Neural cell (in vitro differentiated cells): ENCODE measurements around the gene ZMYM2. TPM values are rescaled to one million over a fixed set of nuclear protein-coding genes. Genes with fewer than 3 reads are reported as not detected.

Experiments used
- H2AFZ ChIP-seq: fragments of 200-600, 300-800 bp; sonication (generic), shearing (Covaris generic); 2 replicates; pipeline ENCODE4 v1.6.0; 2014; ENCODE audit warnings: low read depth, mild to moderate bottlenecking, antibody characterized with exemption, low read length, moderate library complexity
- H3F3A ChIP-seq: fragments of 200-600 bp; shearing (Covaris generic); 2 replicates; pipeline ENCODE4 v1.6.1; 2016; ENCODE audit warnings: mild to moderate bottlenecking, moderate library complexity, mixed read lengths, antibody characterized with exemption, low read length; ENCODE audit not compliant: insufficient read depth, poor library complexity, severe bottlenecking
- H3K27ac ChIP-seq: fragments of 200-600, 300-800 bp; sonication (generic), shearing (Covaris generic); 2 replicates; pipeline ENCODE4 v1.5.1; 2014; ENCODE audit warnings: mild to moderate bottlenecking, low read length, moderate library complexity
- H3K27me3 ChIP-seq: fragments of 300-800, 200-600 bp; sonication (generic), shearing (Covaris generic); 2 replicates; pipeline ENCODE4 v1.6.0; 2014; ENCODE audit warnings: mild to moderate bottlenecking, low read depth, low read length, moderate library complexity; ENCODE audit not compliant: insufficient read depth
- H3K36me3 ChIP-seq: fragments of 300-800, 200-600 bp; sonication (generic), shearing (Covaris generic); 2 replicates; pipeline ENCODE4 v1.5.1; 2014; ENCODE audit warnings: mild to moderate bottlenecking, antibody characterized with exemption, low read length, moderate library complexity; ENCODE audit not compliant: insufficient read depth
- H3K4me2 ChIP-seq: fragments of 300-800, 200-600 bp; sonication (generic), shearing (Covaris generic); 2 replicates; pipeline ENCODE4 v1.6.0; 2014; ENCODE audit warnings: mild to moderate bottlenecking, low read length
- H3K4me3 ChIP-seq: fragments of 300-800, 200-600 bp; sonication (generic), shearing (Covaris generic); 2 replicates; pipeline ENCODE4 v1.5.1; 2014; ENCODE audit warnings: mild to moderate bottlenecking, low read length, moderate library complexity
- H3K79me2 ChIP-seq: fragments of 200-600 bp; shearing (Covaris generic); replicated peaks from 2 replicates; pipeline ENCODE4 v1.6.0; 2014; ENCODE audit warnings: mild to moderate bottlenecking, low read length, moderate library complexity; ENCODE audit not compliant: insufficient read depth
- H3K9ac ChIP-seq: fragments of 300-800, 200-600 bp; sonication (generic), shearing (Covaris generic); 2 replicates; pipeline ENCODE4 v1.6.1; 2016; ENCODE audit warnings: mild to moderate bottlenecking, low read length, mixed read lengths
- H3K9me2 ChIP-seq: fragments of 200-600 bp; shearing (Covaris generic); 2 replicates; pipeline ENCODE4 v1.6.1; 2016; ENCODE audit warnings: mild to moderate bottlenecking, low read length, mixed read lengths; ENCODE audit not compliant: insufficient read depth
- H3K9me3 ChIP-seq: fragments of 200-600, 300-800 bp; sonication (generic), shearing (Covaris generic); 2 replicates; pipeline ENCODE4 v1.6.1; 2016; ENCODE audit warnings: mild to moderate bottlenecking, mixed run types, low read length, moderate library complexity, mixed read lengths
- H4K20me1 ChIP-seq: fragments of 200-600 bp; shearing (Covaris generic); 2 replicates; pipeline ENCODE4 v1.6.1; 2016; ENCODE audit warnings: mild to moderate bottlenecking, mixed run types; ENCODE audit not compliant: insufficient read depth
- CTCF ChIP-seq: fragments of 450-650 bp; IDR thresholded peaks from 2 replicates; pipeline ENCODE4 v1.5.1; 2014; ENCODE audit warnings: antibody characterized with exemption, mild to moderate bottlenecking, moderate library complexity; ENCODE audit not compliant: poor library complexity, severe bottlenecking
- EP300 ChIP-seq: fragments of 450-650 bp; conservative IDR thresholded peaks from 2 replicates; pipeline ENCODE4 v1.6.1; 2014; ENCODE audit warnings: antibody characterized with exemption, mild to moderate bottlenecking, moderate library complexity; ENCODE audit not compliant: poor library complexity, severe bottlenecking
- EZH2 ChIP-seq: fragments of 200-600, 300-800 bp; shearing (Covaris generic), sonication (generic); IDR thresholded peaks from 2 replicates; pipeline ENCODE4 v1.6.1; 2014; ENCODE audit warnings: antibody characterized with exemption, low read length, borderline replicate concordance, mild to moderate bottlenecking; ENCODE audit not compliant: insufficient read depth, poor library complexity, severe bottlenecking
- MXI1 ChIP-seq: fragments of 450-650 bp; conservative IDR thresholded peaks from 2 replicates; pipeline ENCODE4 v1.6.1; 2014; ENCODE audit warnings: antibody characterized with exemption, mild to moderate bottlenecking; ENCODE audit not compliant: poor library complexity, severe bottlenecking
- POLR2AphosphoS5 ChIP-seq: IDR thresholded peaks from 2 replicates; pipeline ENCODE4 v1.6.1; 2012
- RAD21 ChIP-seq: fragments of 450-650 bp; conservative IDR thresholded peaks from 2 replicates; pipeline ENCODE4 v1.6.1; 2014; ENCODE audit warnings: antibody characterized with exemption, mild to moderate bottlenecking, moderate library complexity
- REST ChIP-seq: IDR thresholded peaks from 2 replicates; pipeline ENCODE4 v1.6.1; 2012; ENCODE audit warnings: borderline replicate concordance
- SMC3 ChIP-seq: fragments of 450-650 bp; conservative IDR thresholded peaks from 2 replicates; pipeline ENCODE4 v1.6.1; 2014; ENCODE audit warnings: antibody characterized with exemption, mild to moderate bottlenecking, moderate library complexity; ENCODE audit not compliant: poor library complexity
- TAF1 ChIP-seq: IDR thresholded peaks from 2 replicates; pipeline ENCODE4 v1.6.1; 2012; ENCODE audit warnings: low read depth
- polyA plus RNA-seq: library from polyadenylated mRNA; depleted of rRNA; stranded (reverse); fragments of >200 nt; gene quantifications from 2 replicates; pipeline ENCODE4 v1.2.3, GENCODE V29; 2014

ZMYM2 gene
- polyA plus RNA-seq, 1 donor from 2014 or later, result 92.2 TPM

GRCh38 chr13:20099319-20099718, 140.8 kb downstream of the ZMYM2 start:
- TF ChIP-seq RAD21 (no peak), SMC3 (no peak)
- H3K4me3 ChIP-seq, result no peak overlapping the region
- H3K4me2 ChIP-seq, result no peak overlapping the region
- no peaks in the 10 kb centered on the region for H4K20me1 ChIP-seq
- H3F3A ChIP-seq, result no peaks in the 10 kb centered on the region
- H3K79me2 ChIP-seq, result no peaks in the 10 kb centered on the region
- no peaks in the 10 kb centered on the region for H3K9me3 ChIP-seq
- no peak overlapping the region for H3K9ac ChIP-seq
- H3K27me3 ChIP-seq, result no peaks in the 10 kb centered on the region
- H3K36me3 ChIP-seq, result no peaks in the 10 kb centered on the region
- no peak overlapping the region for H3K27ac ChIP-seq
- no peak overlapping the region for H2AFZ ChIP-seq
- no peaks in the 10 kb centered on the region for H3K9me2 ChIP-seq

- no peak overlapping the region for H3K9ac ChIP-seq
- no peak overlapping the region for H3K4me2 ChIP-seq
- no peaks in the 10 kb centered on the region for H3K27me3 ChIP-seq
- H3F3A ChIP-seq, result no peaks in the 10 kb centered on the region
- H4K20me1 ChIP-seq, result no peaks in the 10 kb centered on the region
- no peaks in the 10 kb centered on the region for H3K36me3 ChIP-seq
- no peaks in the 10 kb centered on the region for H3K9me2 ChIP-seq
- no peaks in the 10 kb centered on the region for H3K79me2 ChIP-seq
- no peaks in the 10 kb centered on the region for H3K9me3 ChIP-seq
- TF ChIP-seq REST (no peak), EZH2 (no peak), SMC3 (no peak), POLR2AphosphoS5 (no peak), CTCF (no peak)
- H2AFZ ChIP-seq, result no peak overlapping the region
- no peak overlapping the region for H3K4me3 ChIP-seq
- no peak overlapping the region for H3K27ac ChIP-seq
Observed at GRCh38 chr13:20101467-20102316, 143.2 kb downstream of the ZMYM2 start.

GRCh38 chr13:20102525-20103180, 144.1 kb downstream of the ZMYM2 start:
- no peaks in the 10 kb centered on the region for H3K9me2 ChIP-seq
- H3K9me3 ChIP-seq, result no peaks in the 10 kb centered on the region
- no peaks in the 10 kb centered on the region for H3F3A ChIP-seq
- H3K9ac ChIP-seq, result no peak overlapping the region
- no peaks in the 10 kb centered on the region for H4K20me1 ChIP-seq
- no peak overlapping the region for H3K4me3 ChIP-seq
- no peak overlapping the region for H2AFZ ChIP-seq
- no peak overlapping the region for H3K27ac ChIP-seq
- H3K27me3 ChIP-seq, result no peaks in the 10 kb centered on the region
- no peak overlapping the region for H3K4me2 ChIP-seq
- H3K79me2 ChIP-seq, result no peaks in the 10 kb centered on the region
- H3K36me3 ChIP-seq, result no peaks in the 10 kb centered on the region
- TF ChIP-seq TAF1 (no peak), RAD21 (no peak), EZH2 (no peak), MXI1 (no peak), POLR2AphosphoS5 (no peak), REST (no peak), SMC3 (no peak), EP300 (no peak)
